ENCODE results near the gene AMPD1.

Gene AMPD1

GRCh38 chr1:114627107-114627506 lies 68.2 kb downstream of the AMPD1 start:
- no peak for DNase-seq

- DNase-seq = no peak
Observed at GRCh38 chr1:114623364-114623763, 72.0 kb downstream of the AMPD1 start.

All from activated CD4-positive, alpha-beta T cell treated with anti-CD3 and anti-CD28 coated beads for 1 hour (primary cell).